HL-60 (cell line): Measurements from ENCODE around the gene TFAM.

Source experiments
- DNase-seq, 2 experiments: peaks; one replicate each; pipeline ENCODE4 v3.0.0-alpha.2; 2010 to 2020; ENCODE audit warnings: low read depth in 1 of 2, low spot score in 1 of 2
- H3K27ac ChIP-seq: fragments of 250-450 bp; sonication (Bioruptor Pico); replicated peaks from 2 replicates; pipeline ENCODE4 v1.5.1; 2020; ENCODE audit warnings: mild to moderate bottlenecking, moderate library complexity
- H3K27me3 ChIP-seq: fragments of 250-450 bp; sonication (Bioruptor Pico); 2 replicates; pipeline ENCODE4 v1.5.1; 2021; ENCODE audit warnings: mild to moderate bottlenecking, moderate library complexity; ENCODE audit not compliant: insufficient read depth, poor library complexity, severe bottlenecking
- H3K4me3 ChIP-seq: replicated peaks from 2 replicates; pipeline ENCODE4 v1.5.1; 2011; ENCODE audit warnings: mild to moderate bottlenecking, control low read depth, low read length; ENCODE audit not compliant: insufficient read depth
- GABPA ChIP-seq: IDR thresholded peaks from 2 replicates; pipeline ENCODE4 v1.6.1; 2012; ENCODE audit warnings: low read depth
- POLR2AphosphoS5 ChIP-seq: IDR thresholded peaks from 2 replicates; pipeline ENCODE4 v1.6.1; 2012; ENCODE audit warnings: low read depth
- REST ChIP-seq: IDR thresholded peaks from 2 replicates; pipeline ENCODE4 v1.6.1; 2012; ENCODE audit warnings: low read depth; ENCODE audit not compliant: insufficient replicate concordance
- SPI1 ChIP-seq: IDR thresholded peaks from 2 replicates; pipeline ENCODE4 v1.6.1; 2012; ENCODE audit warnings: low read depth, mild to moderate bottlenecking, borderline replicate concordance
- TF ChIP-seq, protein P1 (sequence below): IDR thresholded peaks from one replicate; pipeline ENCODE4 v1.5.1; 2011; ENCODE audit warnings: low read length, control low read depth, inconsistent platforms; ENCODE audit not compliant: insufficient read depth

The TFAM gene

DNA sequence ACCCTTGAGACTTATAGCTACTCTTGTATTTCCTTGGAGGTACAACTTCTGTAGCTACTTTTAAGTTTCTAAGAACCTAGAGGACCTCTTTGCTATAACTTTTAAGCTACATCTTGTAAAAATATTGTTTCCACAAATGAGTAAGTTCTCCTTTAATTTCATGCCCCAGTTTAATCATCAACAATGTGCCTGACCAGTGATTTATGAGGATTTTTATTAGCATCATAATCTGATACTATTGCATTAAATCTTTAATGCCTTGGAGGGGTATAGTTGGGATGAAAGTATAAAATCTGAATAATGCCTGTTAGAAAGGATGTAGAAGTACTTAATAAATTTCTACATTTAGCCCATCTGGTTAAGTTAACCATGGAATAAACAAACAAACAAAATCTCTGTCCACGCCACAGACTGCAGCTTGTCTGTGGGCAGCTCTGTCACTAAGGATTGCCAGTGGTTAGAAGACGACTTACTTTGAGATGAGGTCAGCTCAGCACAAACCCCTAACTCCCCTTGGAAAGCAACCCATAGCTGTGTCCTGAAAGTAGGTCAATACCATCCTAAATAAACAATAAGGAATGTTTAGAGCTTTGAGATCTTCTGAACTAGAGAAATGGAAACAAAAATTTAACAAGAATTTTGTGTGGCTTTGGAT lies 32.1 kb upstream of the TFAM start:
- Histone ChIP-seq H3K4me3 (no peak overlapping the region), H3K27me3 (no peaks in the 10 kb centered on the region), H3K27ac (no peak overlapping the region)
- TF ChIP-seq, protein P1, sequence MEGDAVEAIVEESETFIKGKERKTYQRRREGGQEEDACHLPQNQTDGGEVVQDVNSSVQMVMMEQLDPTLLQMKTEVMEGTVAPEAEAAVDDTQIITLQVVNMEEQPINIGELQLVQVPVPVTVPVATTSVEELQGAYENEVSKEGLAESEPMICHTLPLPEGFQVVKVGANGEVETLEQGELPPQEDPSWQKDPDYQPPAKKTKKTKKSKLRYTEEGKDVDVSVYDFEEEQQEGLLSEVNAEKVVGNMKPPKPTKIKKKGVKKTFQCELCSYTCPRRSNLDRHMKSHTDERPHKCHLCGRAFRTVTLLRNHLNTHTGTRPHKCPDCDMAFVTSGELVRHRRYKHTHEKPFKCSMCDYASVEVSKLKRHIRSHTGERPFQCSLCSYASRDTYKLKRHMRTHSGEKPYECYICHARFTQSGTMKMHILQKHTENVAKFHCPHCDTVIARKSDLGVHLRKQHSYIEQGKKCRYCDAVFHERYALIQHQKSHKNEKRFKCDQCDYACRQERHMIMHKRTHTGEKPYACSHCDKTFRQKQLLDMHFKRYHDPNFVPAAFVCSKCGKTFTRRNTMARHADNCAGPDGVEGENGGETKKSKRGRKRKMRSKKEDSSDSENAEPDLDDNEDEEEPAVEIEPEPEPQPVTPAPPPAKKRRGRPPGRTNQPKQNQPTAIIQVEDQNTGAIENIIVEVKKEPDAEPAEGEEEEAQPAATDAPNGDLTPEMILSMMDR, result no peak
- TF ChIP-seq SPI1 (no peak), POLR2AphosphoS5 (no peak), REST (no peak), GABPA (no peak)
- no peak for DNase-seq

DNA sequence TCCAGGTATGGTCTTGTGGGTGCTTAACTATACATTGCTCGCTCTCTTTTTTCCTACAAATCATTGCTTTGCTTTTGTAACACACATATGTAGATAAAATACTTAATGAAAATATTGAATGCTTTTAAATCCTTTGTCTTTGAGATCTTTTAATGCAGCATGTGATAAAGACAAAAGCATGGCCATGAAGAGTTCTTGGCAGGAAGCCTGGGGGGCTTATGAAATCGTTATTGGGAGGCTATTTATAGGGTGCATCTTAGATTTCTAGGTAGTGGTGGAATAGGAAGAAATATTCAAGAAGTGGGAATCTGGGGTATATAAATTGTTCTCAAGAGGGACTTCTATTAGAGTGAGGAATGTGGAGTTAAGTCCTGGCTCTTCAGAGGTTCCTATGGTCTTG lies 28.5 kb upstream of the TFAM start:
- no peak overlapping the region for H3K4me3 ChIP-seq
- H3K27me3 ChIP-seq, result no peaks in the 10 kb centered on the region
- no peak overlapping the region for H3K27ac ChIP-seq
- TF ChIP-seq REST, result no peak
- TF ChIP-seq POLR2AphosphoS5, result no peak
- no peak for TF ChIP-seq GABPA
- TF ChIP-seq, protein P1, result no peak
- no peak for TF ChIP-seq SPI1
- no peak for DNase-seq

DNA sequence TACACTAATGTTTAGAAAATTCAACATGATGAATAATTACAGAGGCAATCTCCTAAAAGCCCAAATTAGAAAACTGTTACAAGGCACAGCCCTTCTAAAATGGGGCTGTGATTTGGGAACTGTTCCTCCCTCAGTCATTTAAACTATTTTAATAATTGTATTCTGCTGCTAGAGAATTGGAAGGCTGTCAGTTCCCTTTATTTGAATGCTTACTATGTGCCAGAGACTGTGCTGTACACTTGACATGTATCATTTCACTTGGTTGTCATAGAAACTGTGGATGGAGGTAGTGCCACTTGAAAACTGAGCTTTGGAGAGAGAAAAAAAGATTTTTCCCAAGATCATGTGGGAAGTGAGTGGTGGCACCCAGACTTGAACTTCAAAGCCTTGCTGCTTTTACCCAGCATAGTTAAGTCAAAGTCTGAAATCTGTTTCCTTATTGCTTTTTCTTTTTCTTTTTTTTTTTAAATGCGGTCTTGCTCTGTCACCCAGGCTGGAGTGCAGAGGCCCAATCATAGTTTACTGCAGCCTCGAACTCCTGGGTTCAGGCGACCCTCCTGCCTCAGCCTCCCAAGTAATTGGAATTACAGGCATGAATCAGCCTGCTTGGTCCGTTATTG lies 26.8 kb upstream of the TFAM start:
- TF ChIP-seq, protein P1, result no peak
- TF ChIP-seq POLR2AphosphoS5, result no peak
- DNase-seq, result no peak
- no peaks in the 10 kb centered on the region for H3K27me3 ChIP-seq

GRCh38 chr10:58358947-58359346 lies 26.3 kb upstream of the TFAM start:
- no peak for DNase-seq
- H3K27me3 ChIP-seq, result no peaks in the 10 kb centered on the region
- TF ChIP-seq, protein P1, result no peak
- TF ChIP-seq GABPA, result no peak
- TF ChIP-seq SPI1, result no peak
- no peak for TF ChIP-seq POLR2AphosphoS5
- TF ChIP-seq REST, result no peak
- H3K27ac ChIP-seq, result no peak overlapping the region
- no peak overlapping the region for H3K4me3 ChIP-seq

More for the DNA sequence above, 26.8 kb upstream of the TFAM start:
- Histone ChIP-seq H3K4me3 (no peak overlapping the region), H3K27ac (no peak overlapping the region)
